Measurements from ENCODE around the gene RRAS. TPM values are rescaled to one million over a fixed set of nuclear protein-coding genes. Genes with fewer than 3 reads are reported as not detected.

RRAS gene
- polyA plus RNA-seq, 1 experiment: 64.2 TPM

DNA sequence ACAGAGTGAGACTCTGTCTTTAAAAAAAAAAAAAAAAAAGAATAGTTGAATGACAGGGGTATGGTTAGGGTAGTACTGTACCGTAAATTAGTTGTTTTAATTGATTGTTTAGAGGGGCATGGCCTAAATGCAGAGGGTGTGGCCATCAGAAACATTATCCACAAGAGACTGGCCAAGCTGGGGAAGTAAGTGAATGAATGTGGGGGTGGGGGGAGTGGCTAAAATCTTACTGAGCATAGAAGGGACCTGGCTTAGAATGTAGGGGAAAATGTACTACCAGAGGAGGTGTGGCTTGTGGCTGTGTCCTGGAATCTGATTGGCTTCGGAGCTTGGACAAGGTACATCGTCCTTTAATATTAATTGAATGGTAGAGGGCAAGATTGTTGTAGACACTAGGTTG, 29.6 kb upstream of the RRAS start:
- Histone ChIP-seq H3K27ac (ENCODE audit: low read depth, low read length) (no peak overlapping the region), H3K4me3 (ENCODE audit: low read depth, low read length) (no peak overlapping the region), H3K9me3 (ENCODE audit: control insufficient read depth, insufficient read depth, low read length) (no peaks in the 10 kb centered on the region; the same call in 1 of the 2 replicates), H3K27me3 (ENCODE audit: control insufficient read depth, insufficient read depth, low read length) (no peaks in the 10 kb centered on the region)
- TF ChIP-seq, protein P1, sequence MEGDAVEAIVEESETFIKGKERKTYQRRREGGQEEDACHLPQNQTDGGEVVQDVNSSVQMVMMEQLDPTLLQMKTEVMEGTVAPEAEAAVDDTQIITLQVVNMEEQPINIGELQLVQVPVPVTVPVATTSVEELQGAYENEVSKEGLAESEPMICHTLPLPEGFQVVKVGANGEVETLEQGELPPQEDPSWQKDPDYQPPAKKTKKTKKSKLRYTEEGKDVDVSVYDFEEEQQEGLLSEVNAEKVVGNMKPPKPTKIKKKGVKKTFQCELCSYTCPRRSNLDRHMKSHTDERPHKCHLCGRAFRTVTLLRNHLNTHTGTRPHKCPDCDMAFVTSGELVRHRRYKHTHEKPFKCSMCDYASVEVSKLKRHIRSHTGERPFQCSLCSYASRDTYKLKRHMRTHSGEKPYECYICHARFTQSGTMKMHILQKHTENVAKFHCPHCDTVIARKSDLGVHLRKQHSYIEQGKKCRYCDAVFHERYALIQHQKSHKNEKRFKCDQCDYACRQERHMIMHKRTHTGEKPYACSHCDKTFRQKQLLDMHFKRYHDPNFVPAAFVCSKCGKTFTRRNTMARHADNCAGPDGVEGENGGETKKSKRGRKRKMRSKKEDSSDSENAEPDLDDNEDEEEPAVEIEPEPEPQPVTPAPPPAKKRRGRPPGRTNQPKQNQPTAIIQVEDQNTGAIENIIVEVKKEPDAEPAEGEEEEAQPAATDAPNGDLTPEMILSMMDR (IDR thresholded peaks at IDR 0.05; ENCODE audit: low read depth, low read length): no peak
- ChIA-PET POLR2A (no interaction called here), CTCF (interaction anchor here (1.6 kb wide), 1 partner anchor 11 kb away, joined by 3 read pairs; no protein-coding TSS in a partner anchor)
- DNase-seq (ENCODE audit: low read depth, low spot score): no peak

- Histone ChIP-seq H3K4me3 (ENCODE audit: low read depth, low read length) (no peak overlapping the region), H3K27ac (ENCODE audit: low read depth, low read length) (no peak overlapping the region), H3K27me3 (ENCODE audit: control insufficient read depth, insufficient read depth, low read length) (no peaks in the 10 kb centered on the region), H3K9me3 (ENCODE audit: control insufficient read depth, insufficient read depth, low read length) (no peaks in the 10 kb centered on the region; the same call in 1 of the 2 replicates)
- ChIA-PET POLR2A (interaction anchor here (1.4 kb wide), 1 partner anchor 9 kb away, joined by 3 read pairs; no protein-coding TSS in a partner anchor), CTCF (interaction anchor here (0.6 to 0.9 kb wide), 2 partner anchors 97 to 101 kb away, joined by 3 to 4 read pairs; no protein-coding TSS in a partner anchor)
- DNase-seq (ENCODE audit: low read depth, low spot score): no peak
- TF ChIP-seq, protein P1 (IDR thresholded peaks at IDR 0.05; ENCODE audit: low read depth, low read length): no peak
These were observed 27.5 kb upstream of the RRAS start for GRCh38 chr19:49667473-49667872.

DNA sequence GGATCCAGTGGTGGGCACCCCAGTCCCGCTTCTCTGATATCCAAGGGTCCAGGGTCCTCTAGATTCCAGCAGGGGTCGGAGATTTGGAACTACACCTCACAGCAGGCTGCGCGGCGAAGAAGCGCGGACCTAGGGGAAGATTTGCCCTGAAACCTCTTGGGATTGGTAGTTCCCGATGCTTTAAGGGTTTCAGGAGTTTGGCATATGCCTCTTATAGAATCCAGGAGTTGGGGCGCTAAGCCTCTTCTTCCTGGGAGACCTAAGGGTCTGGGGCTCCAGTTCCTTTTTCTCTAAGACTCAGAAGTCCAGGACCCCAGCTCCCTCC, 26.1 kb upstream of the RRAS start:
- TF ChIP-seq, protein P1 (IDR thresholded peaks at IDR 0.05; ENCODE audit: low read depth, low read length): no peak; the same call in 1 of the 2 replicates
- no peaks in the 10 kb centered on the region for H3K27me3 ChIP-seq (ENCODE audit: control insufficient read depth, insufficient read depth, low read length)
- H3K9me3 ChIP-seq (ENCODE audit: control insufficient read depth, insufficient read depth, low read length): no peaks in the 10 kb centered on the region; the same call in 1 of the 2 replicates
- H3K4me3 ChIP-seq (ENCODE audit: low read depth, low read length): peak overlapping the region; percentile 93
- ChIA-PET POLR2A (interaction anchor here (0.6 to 1.4 kb wide), 4 partner anchors 9 to 26 kb away, joined by 3 to 6 read pairs (median 4); partner anchors contain the start of gene RRAS), CTCF (no interaction called here)
- H3K27ac ChIP-seq (ENCODE audit: low read depth, low read length): peak overlapping the region; percentile 21
- DNase-seq (ENCODE audit: low read depth, low spot score): no peak

GRCh38 chr19:49665351-49666119, 25.6 kb upstream of the RRAS start, which contains the start of the genes BCL2L12 and IRF3:
Gene BCL2L12, plus strand, starts transcription at chr19:49665933. Its CDS starts 760 bp downstream, at chr19:49666693.
Gene IRF3, minus strand, starts transcription at chr19:49665857. Its CDS starts 1,019 bp downstream, at chr19:49664838.
- Histone ChIP-seq H3K4me3 (ENCODE audit: low read depth, low read length) (peak within 1 kb of the TSS; percentile 93), H3K27me3 (ENCODE audit: control insufficient read depth, insufficient read depth, low read length) (no peaks in the 10 kb centered on the region), H3K27ac (ENCODE audit: low read depth, low read length) (peak within 1 kb of the TSS; percentile 75), H3K9me3 (ENCODE audit: control insufficient read depth, insufficient read depth, low read length) (no peaks in the 10 kb centered on the region; the same call in 1 of the 2 replicates)
- ChIA-PET POLR2A (interaction anchor here (0.8 to 1.1 kb wide), 4 partner anchors 11 to 75 kb away, joined by 3 to 6 read pairs (median 4); partner anchors contain the start of gene RRAS), CTCF (no interaction called here)
- TF ChIP-seq, protein P1 (IDR thresholded peaks at IDR 0.05; ENCODE audit: low read depth, low read length): no peak
- peak; percentile 91 for DNase-seq (ENCODE audit: low read depth, low spot score)

- TF ChIP-seq, protein P1 (IDR thresholded peaks at IDR 0.05; ENCODE audit: low read depth, low read length): no peak
- POLR2A ChIA-PET: interaction anchor here (0.7 to 1.8 kb wide), 6 partner anchors 11 to 75 kb away, joined by 3 to 14 read pairs (median 5); partner anchors contain the start of genes PRMT1 and RRAS
- H3K27me3 ChIP-seq (ENCODE audit: control insufficient read depth, insufficient read depth, low read length): no peaks in the 10 kb centered on the region
- peak overlapping the region; percentile 93 for H3K4me3 ChIP-seq (ENCODE audit: low read depth, low read length)
- CTCF ChIA-PET: interaction anchor here (1.1 kb wide), 1 partner anchor 8 kb away, joined by 4 read pairs; no protein-coding TSS in a partner anchor
- H3K27ac ChIP-seq (ENCODE audit: low read depth, low read length): peak overlapping the region; percentile 75
- H3K9me3 ChIP-seq (ENCODE audit: control insufficient read depth, insufficient read depth, low read length): no peaks in the 10 kb centered on the region; the same call in 1 of the 2 replicates
- DNase-seq (ENCODE audit: low read depth, low spot score): no peak
These were observed 25.1 kb upstream of the RRAS start for GRCh38 chr19:49665036-49665350.

Measured in AG04450 (cell line).